ENCODE measurements around the gene FGF19. TPM values are rescaled to one million over a fixed set of nuclear protein-coding genes. Genes with fewer than 3 reads are reported as not detected.

The FGF19 gene
- total RNA-seq, 8 experiments from 2014 or later, result 0.20 to 1.1 (median 0.35) TPM; not detected in 2

DNA sequence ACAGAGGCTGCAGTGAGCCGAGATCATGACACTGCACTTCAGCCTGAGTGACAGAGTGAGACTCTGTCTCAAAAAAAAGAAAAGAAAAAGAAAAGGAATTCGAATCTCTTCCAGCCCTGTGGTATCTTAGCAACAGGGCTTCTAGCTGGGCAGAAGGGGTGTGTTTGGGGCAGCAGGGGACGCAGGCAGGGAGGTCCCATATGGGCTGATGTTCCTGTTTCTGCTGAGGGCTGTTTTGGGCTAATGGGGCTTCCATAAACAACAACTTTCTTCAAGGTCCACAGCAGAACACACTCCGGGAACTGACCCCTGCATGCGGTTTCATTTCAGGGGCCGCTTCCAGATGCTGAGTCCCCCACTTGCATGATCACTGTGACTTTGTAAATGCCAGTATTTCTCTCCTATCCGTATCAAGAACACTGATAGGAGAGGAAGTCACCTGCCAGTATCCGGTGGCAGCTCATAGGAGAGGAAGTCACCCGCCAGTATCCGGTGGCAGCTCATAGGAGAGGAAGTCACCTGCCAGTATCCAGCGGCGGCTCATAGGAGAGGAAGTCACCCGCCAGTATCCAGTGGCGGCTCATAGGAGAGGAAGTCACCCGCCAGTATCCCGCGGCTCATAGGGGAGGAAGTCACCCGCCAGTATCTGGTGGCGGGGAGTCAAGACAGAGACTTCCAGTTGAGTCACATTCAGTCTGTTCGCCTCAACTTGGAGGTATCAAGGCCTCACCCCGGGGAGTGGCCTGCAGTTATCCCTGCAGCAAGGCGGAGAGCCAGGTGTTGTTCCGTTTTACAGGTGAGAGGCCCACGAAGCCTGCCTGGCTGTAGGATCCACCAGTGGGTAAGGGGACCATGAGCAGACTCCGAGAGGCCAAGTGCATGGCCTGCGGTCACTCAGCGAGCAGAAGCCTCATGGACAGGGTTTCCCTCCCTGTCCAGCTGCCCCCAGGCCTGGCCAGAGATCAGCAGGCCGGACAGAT is 8.3 kb upstream of the FGF19 start:
- Histone ChIP-seq H3K27ac (no peak overlapping the region), H3K4me1 (replicated peaks in 1 of 2) (peaks cover 5 to 25% of the 10 kb centered on the region in 2 donors), H3K4me3 (no peak overlapping the region)
- peak in 5 of 8 experiments; percentile 33 to 74 (median 66) for ATAC-seq (replicated peaks in 6 of 8)
- in situ Hi-C loops (cut with MboI; ENCODE audit: low pct_unique_long_range_greater_than_20kb in 2 of 9, low sequenced_read_pairs in 9 of 9, unreplicated experiment in 9 of 9), result loop anchor here in 8 of 9 experiments (25.0 kb wide), 3 partner anchors 150 to 475 kb away; no protein-coding TSS in a partner anchor
- WGBS, 10 experiments, result 0 to 83% (median 21%) methylated on average over 1 to 10 of the region's 28 CpGs; no CpG with 5 or more reads in 1 of the 10 experiments

DNA sequence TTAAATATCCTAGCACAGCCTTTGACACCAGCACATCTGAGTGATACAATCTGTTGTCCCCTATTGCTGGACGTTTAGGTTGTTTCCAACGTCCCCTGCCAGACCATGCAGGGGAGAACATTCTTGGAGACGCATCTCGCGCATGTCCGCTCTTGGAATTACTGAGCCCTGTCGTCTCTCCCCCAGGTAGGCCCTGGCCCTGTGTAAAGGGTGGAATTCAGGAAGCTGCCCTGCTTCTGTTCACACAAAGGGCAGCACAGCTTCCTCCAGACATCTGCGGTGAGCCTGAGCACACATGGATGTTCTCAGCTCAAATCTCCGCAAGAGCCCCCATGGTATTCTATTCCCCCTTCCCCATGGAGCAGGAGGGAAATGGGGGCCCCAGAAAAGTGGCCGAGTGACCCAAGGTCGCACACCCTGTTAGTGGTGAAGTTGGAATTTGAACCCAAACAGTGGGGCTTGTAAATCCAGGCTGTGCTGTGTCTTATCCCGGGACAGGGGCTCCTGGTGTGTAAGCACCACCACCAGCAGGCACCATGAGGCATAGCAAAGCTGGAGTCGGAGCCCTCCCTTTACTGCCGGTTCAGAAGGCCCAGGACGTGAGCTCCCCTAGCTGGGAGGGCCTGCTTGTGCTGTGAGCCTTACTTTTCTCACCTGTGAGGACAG is 5.0 kb upstream of the FGF19 start:
- in situ Hi-C loops (cut with MboI; ENCODE audit: low pct_unique_long_range_greater_than_20kb in 2 of 9, low sequenced_read_pairs in 9 of 9, unreplicated experiment in 9 of 9), result loop anchor here (10.0 to 25.0 kb wide), 4 partner anchors 153 to 478 kb away; no protein-coding TSS in a partner anchor
- WGBS, 10 experiments, result 27 to 64% (median 47%) methylated on average over 1 to 6 of the region's 15 CpGs; no CpG with 5 or more reads in 3 of the 10 experiments
- ATAC-seq (replicated peaks in 6 of 8), result no peak

DNA sequence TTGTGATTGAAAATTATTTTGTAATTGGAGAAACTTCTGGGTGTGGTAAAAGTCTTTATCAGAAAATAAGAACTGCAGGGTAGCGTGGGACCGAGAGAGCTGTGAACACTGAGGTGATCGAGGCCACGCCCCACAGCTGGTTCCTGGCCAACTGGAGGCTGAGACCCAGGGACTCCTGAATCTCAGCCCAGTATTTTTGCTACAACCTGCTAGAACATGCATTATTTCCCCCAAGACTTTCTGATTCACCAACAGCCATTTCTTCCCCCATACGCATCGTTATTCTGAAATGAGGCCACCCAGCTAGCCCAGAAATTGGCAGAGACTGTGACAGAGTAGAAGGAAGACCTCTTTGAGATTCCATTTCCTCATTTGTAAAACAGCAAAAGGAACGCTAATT is 3.4 kb upstream of the FGF19 start:
- in situ Hi-C loops (cut with MboI; ENCODE audit: low pct_unique_long_range_greater_than_20kb in 2 of 9, low sequenced_read_pairs in 9 of 9, unreplicated experiment in 9 of 9), result loop anchor here (10.0 to 25.0 kb wide), 4 partner anchors 155 to 480 kb away; no protein-coding TSS in a partner anchor
- H3K4me3 ChIP-seq, result no peak overlapping the region
- H3K27ac ChIP-seq, result no peak overlapping the region
- no peak for ATAC-seq (replicated peaks in 6 of 8)
- WGBS, 10 experiments, result 17 to 47% (median 37%) methylated on average over 1 to 7 of the region's 7 CpGs; no CpG with 5 or more reads in 1 of the 10 experiments
- peaks cover 27 to 55% of the 10 kb centered on the region in 2 donors for H3K4me1 ChIP-seq (replicated peaks in 1 of 2)

More for the DNA sequence above, 5.0 kb upstream of the FGF19 start:
- H3K27ac ChIP-seq, result no peak overlapping the region
- peaks cover 24 to 47% of the 10 kb centered on the region in 2 donors for H3K4me1 ChIP-seq (replicated peaks in 1 of 2)
- no peak overlapping the region for H3K4me3 ChIP-seq

DNA sequence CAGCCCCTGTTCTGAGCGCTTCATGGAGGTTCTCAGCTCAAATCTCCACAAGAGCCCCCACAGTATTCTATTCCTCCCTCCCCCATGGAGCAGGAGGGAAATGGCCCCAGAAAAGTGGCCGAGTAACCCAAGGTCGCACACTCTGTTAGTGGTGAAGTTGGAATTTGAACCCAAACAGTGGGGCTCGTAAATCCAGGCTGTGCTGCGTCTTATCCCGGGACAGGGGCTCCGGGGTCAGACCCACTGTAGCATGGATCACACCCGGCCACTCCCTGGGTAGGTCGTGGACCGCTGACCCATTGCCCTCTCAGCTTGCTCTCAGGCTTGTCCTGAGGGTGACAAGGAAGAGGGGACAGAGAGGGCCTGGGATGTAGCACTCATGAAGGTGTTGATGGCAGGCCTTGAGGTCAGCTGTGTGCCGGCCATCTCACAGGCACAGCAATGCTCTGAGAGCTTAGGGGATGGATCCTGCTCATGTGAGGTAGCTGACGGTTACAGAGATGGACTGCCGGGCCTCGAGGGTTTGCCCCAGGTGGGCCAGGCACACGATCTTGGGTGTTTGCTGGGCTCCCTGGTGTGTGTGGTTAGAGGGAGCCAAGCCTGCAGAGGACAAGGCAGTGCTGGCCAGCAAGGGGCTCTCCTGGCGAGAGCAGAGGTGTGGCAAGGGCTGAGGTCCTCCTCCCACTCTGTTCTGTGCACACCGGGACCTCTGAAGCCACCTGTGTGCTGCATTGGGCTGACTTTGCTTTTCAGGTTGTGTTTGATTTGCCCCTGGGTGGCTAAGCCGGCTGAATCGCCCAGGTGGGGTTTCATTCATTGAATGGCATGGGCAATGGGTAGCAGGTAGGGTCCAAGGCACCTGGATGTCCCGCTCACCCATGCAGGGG is 2.3 kb upstream of the FGF19 start:
- Histone ChIP-seq H3K4me1 (replicated peaks in 1 of 2) (peaks cover 31 to 55% of the 10 kb centered on the region in 2 donors), H3K4me3 (no peak overlapping the region), H3K27ac (no peak overlapping the region)
- 20 to 100% (median 41%) methylated on average over 1 to 11 of the region's 20 CpGs; no CpG with 5 or more reads in 3 of the 10 experiments for WGBS, 10 experiments
- no peak for ATAC-seq (replicated peaks in 6 of 8)
- in situ Hi-C loops (cut with MboI; ENCODE audit: low pct_unique_long_range_greater_than_20kb in 2 of 9, low sequenced_read_pairs in 9 of 9, unreplicated experiment in 9 of 9), result loop anchor here (10.0 to 25.0 kb wide), 4 partner anchors 156 to 481 kb away; no protein-coding TSS in a partner anchor

DNA sequence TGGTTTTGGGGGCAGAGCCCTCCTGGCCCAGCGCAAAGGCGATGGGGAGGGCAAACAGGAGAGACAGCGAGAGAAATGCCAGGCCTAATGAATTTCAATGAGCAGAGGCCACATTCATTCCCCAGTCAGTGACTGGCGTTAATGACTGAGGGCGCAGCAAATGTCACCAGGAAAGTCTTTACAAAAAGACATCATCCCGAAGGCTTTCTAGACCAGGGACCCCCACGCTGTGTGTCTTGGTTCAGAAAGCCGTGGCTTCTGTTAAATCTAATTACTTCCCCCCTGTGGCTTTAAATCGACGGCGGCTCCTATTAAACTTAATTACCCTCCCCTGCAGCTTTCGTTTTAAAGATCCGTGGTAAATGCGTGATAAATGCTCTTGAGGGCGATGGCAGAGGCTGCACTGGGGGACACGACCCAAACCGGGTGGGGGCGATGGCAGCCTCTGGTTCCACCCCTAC is 1.6 kb upstream of the FGF19 start:
- ATAC-seq (replicated peaks in 6 of 8), result peak in 1 of 8 experiments; percentile 27
- Histone ChIP-seq H3K27ac (no peak overlapping the region), H3K4me1 (replicated peaks in 1 of 2) (peaks cover 37 to 61% of the 10 kb centered on the region in 2 donors), H3K4me3 (no peak overlapping the region)
- 0 to 10% (median 6%) methylated on average over 1 to 17 of the region's 18 CpGs; no CpG with 5 or more reads in 2 of the 10 experiments for WGBS, 10 experiments
- in situ Hi-C loops (cut with MboI; ENCODE audit: low pct_unique_long_range_greater_than_20kb in 2 of 9, low sequenced_read_pairs in 9 of 9, unreplicated experiment in 9 of 9), result loop anchor here (10.0 to 25.0 kb wide), 4 partner anchors 157 to 482 kb away; no protein-coding TSS in a partner anchor

DNA sequence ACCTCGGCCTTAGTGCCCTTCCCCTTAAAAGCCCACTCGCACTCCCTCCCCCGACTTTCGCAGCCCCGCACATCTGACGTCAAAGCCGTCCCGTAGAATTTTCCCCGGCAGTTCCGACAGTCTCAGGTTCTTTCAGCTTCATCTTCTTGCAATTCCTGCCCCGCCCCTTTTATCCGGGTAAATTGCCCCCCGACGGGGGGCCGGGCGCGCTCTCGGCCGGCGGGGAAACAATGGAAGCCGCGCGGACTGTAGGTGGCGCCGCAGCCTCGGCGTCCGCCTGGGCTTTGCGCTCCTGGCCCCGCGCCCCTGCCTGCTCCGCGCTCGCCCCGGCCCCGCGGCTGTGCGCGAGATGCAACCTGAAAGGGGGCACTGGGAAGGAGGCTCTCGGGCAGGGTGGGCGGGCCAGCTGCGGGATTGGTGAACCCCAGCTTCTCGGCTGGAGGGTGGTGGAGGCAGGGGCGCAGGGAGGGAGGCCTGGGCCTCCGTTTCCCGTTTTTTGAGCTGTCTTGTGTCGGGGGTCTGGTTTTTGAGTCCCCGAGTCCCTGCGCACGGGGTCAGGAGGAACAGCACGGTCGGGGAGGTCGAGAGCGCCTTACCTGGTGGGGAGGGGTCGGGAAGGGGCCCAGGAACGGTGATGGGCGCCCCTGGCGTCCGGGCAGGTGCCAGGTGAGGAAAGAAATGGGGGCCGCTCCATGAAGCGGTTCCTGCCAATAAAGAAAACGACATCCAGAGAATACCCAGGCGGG is 859 bp upstream of the FGF19 start:
- WGBS, 10 experiments, result 8% methylated on average over 2 of the region's 63 CpGs; no CpG with 5 or more reads in 9 of the 10 experiments

DNA sequence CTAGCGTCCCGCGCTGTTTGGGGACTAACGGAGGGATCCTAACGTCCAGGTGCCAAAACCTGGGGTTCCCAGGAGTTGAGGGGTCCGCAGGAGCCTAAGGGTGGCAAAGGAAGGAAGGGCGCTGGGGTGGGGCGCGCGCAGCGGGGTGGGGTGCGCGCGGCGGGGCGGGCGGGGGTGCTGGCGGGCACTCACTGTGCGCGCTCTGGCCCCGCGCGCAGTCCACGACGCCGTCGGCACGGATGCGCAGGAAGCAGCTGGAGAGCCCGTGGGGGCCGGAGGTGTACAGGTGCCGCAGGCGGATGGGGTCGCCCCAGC is 412 bp downstream of the FGF19 start:
- peak overlapping the region in 2 of 5 donors; percentile 1 to 21 for H3K4me3 ChIP-seq
- peak in 1 of 8 experiments; percentile 2 for ATAC-seq (replicated peaks in 6 of 8)
- H3K4me1 ChIP-seq (replicated peaks in 1 of 2), result peaks cover 40 to 57% of the 10 kb centered on the region in 2 donors
- WGBS, 10 experiments, result no CpG with 5 or more reads among the region's 34 CpGs
- in situ Hi-C loops (cut with MboI; ENCODE audit: low pct_unique_long_range_greater_than_20kb in 2 of 9, low sequenced_read_pairs in 9 of 9, unreplicated experiment in 9 of 9), result loop anchor here (10.0 to 25.0 kb wide), 4 partner anchors 159 to 484 kb away; no protein-coding TSS in a partner anchor
- H3K27ac ChIP-seq, result no peak overlapping the region

More for the DNA sequence above, 859 bp upstream of the FGF19 start:
- Histone ChIP-seq H3K4me1 (replicated peaks in 1 of 2) (peaks cover 40 to 63% of the 10 kb centered on the region in 2 donors), H3K27ac (no peak overlapping the region), H3K4me3 (peak overlapping the region in 3 of 5 donors; percentile 1 to 21 (median 12))
- ATAC-seq (replicated peaks in 6 of 8), result peak; percentile 37 to 81 (median 60)
- in situ Hi-C loops (cut with MboI; ENCODE audit: low pct_unique_long_range_greater_than_20kb in 2 of 9, low sequenced_read_pairs in 9 of 9, unreplicated experiment in 9 of 9), result loop anchor here (10.0 to 25.0 kb wide), 4 partner anchors 158 to 483 kb away; no protein-coding TSS in a partner anchor

DNA sequence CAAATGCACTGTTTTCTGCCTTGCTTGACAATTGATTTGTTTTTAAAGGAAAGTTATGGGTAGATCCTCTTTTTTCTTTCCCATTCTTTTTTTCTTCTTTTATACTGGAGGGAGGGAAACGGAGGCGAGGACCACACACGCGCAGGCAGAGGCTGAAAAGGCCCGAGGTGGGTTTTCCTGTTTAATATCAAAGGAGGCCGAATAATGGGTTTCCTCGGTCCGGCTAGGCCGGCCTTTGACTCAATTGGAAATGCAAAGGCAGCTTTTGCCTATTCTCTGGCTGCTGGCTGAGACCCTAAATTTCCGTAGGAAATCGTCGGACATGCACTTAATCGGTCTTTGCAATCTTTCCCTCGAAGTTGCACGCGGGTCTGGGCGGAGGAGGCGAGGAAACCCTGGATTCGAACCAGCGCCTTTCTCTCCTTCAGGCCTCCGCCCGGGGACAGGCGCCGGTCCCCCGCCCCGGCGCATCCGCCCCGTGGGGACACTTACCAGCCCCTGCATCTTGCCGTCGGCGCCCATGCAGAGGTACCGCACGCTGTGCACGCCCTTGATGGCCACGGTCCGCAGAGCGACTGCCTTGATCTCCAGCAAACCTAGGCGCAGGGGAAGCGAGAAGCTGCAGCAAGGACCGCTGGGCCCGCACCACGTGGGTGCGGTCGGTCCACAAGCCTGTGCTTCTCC is 911 bp downstream of the FGF19 start:
- Histone ChIP-seq H3K4me1 (replicated peaks in 1 of 2) (peaks cover 40 to 57% of the 10 kb centered on the region in 2 donors), H3K27ac (no peak overlapping the region), H3K4me3 (no peak overlapping the region)
- ATAC-seq (replicated peaks in 6 of 8), result no peak
- WGBS, 10 experiments, result 0 to 33% (median 8%) methylated on average over 2 to 30 of the region's 45 CpGs; no CpG with 5 or more reads in 1 of the 10 experiments
- in situ Hi-C loops (cut with MboI; ENCODE audit: low pct_unique_long_range_greater_than_20kb in 2 of 9, low sequenced_read_pairs in 9 of 9, unreplicated experiment in 9 of 9), result loop anchor here (10.0 to 25.0 kb wide), 4 partner anchors 159 to 484 kb away; no protein-coding TSS in a partner anchor

DNA sequence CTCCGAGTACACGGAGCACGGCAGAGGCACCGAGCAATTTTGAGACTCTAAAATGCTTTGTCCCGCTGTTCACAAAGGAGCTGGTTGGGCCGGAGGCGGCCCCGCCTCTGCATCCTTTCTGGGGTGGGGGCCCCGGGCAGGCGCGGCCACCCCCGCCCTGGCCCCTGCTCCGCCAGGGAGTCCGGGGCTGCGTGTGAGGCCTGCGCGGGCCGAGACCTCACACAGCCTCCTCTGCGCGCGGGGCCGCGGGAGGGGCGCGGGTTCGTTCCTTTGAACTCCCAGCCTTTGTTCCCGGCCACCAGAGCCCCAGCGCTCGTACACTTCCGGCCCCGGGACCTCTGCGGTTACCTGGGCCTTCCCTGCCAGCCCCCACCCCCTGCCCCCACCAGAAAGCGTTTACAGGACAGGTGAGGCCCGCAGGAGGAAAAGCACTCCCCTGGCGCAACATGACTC is 1.6 kb downstream of the FGF19 start:
- peak overlapping the region in 4 of 5 donors; percentile 2 to 11 (median 7) for H3K4me3 ChIP-seq
- peaks cover 36 to 53% of the 10 kb centered on the region in 2 donors for H3K4me1 ChIP-seq (replicated peaks in 1 of 2)
- 0 to 60% (median 18%) methylated on average over 1 to 9 of the region's 35 CpGs; no CpG with 5 or more reads in 6 of the 10 experiments for WGBS, 10 experiments
- no peak overlapping the region for H3K27ac ChIP-seq
- in situ Hi-C loops (cut with MboI; ENCODE audit: low pct_unique_long_range_greater_than_20kb in 2 of 9, low sequenced_read_pairs in 9 of 9, unreplicated experiment in 9 of 9), result loop anchor here (10.0 to 25.0 kb wide), 4 partner anchors 160 to 485 kb away; no protein-coding TSS in a partner anchor
- peak in 4 of 8 experiments; percentile 28 to 51 (median 35) for ATAC-seq (replicated peaks in 6 of 8)

DNA sequence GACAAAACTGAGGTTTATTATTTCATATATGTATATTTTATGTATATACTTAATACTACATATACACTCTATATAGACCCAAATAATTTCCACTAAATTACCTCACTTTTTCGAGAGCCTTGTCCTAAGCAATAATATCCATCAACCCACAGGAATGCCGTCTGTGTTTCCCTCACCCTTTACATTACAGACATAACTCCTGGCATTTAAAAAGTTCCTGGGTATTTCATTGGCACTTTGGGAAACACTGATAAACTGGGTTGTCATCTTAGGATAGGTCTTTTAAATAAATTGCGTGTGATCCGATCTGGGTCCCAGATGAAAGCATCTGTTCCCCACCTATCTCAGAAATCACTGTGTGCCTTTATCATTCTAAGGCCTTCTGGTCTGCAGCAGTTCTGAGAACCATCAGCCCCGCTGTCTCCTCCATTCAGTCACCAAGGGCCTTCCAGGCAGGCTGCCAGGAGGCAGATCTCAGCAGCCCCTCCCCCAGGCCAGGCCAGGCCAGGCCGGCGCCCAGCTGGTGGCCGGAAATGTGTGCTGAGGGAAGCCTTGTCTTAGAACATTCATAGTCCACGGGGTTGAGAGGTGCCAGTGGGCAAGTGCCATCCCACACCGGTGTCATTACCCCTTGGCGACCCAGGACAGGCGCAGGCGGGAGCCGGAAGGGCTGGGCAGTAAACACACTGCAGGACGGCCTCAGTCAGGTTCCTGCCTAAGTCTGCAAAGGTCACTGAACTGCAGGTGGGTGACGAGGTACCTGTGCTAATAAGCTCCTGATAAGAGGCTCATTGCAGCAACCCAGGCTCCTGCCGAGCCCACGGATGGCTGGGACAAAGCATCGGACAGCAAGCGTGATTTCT is 3.3 kb downstream of the FGF19 start:
- no peak overlapping the region for H3K4me3 ChIP-seq
- H3K27ac ChIP-seq, result no peak overlapping the region
- in situ Hi-C loops (cut with MboI; ENCODE audit: low pct_unique_long_range_greater_than_20kb in 2 of 9, low sequenced_read_pairs in 9 of 9, unreplicated experiment in 9 of 9), result loop anchor here (10.0 to 25.0 kb wide), 4 partner anchors 162 to 487 kb away; no protein-coding TSS in a partner anchor
- H3K4me1 ChIP-seq (replicated peaks in 1 of 2), result peaks cover 21 to 37% of the 10 kb centered on the region in 2 donors
- 10 to 83% (median 55%) methylated on average over 1 to 11 of the region's 20 CpGs for WGBS, 10 experiments
- peak; percentile 5 to 91 (median 74) for ATAC-seq (replicated peaks in 6 of 8)
